Endothelial cell of umbilical vein (primary cell): ENCODE measurements around the gene CPHXL. TPM values are rescaled to one million over a fixed set of nuclear protein-coding genes. Genes with fewer than 3 reads are reported as not detected.

Experiments
- BruUV-seq: library from RNA; stranded (reverse); fragments of 400-500 nt; replicated peaks from 2 replicates; lab custom pipeline; 2021; lab: Mats Ljungman, UMichigan
- CTCF ChIA-PET: fragments of 300-600, 350-600 bp; sonication (Branson Sonifier 250); formaldehyde crosslinking; loops from one replicate; lab custom pipeline; 2021; ENCODE audit warnings: antibody characterized with exemption, inconsistent platforms; lab: Charles Lee
- POLR2A ChIA-PET: fragments of 300-600, 350-600 bp; sonication (Branson Sonifier 250); formaldehyde crosslinking; loops from one replicate; lab custom pipeline; 2021; ENCODE audit warnings: antibody characterized with exemption, inconsistent platforms; lab: Charles Lee
- DNase-seq: peaks from one replicate; pipeline ENCODE4 v3.0.0-alpha.2; 2011; ENCODE audit warnings: low read depth, low spot score
- FAIRE-seq: peaks from 2 replicates; lab custom pipeline; 2011; peaks lifted over from hg19 to GRCh38; lab: Jason Lieb, UNC
- H2AFZ ChIP-seq: 2 replicates; pipeline ENCODE4 v1.6.0; 2012; ENCODE audit warnings: low read depth, low read length, control low read depth, inconsistent platforms
- H3K27ac ChIP-seq: 2 replicates; pipeline ENCODE4 v1.5.1; 2011; ENCODE audit warnings: low read depth, mild to moderate bottlenecking, control low read depth, low read length, moderate library complexity; ENCODE audit not compliant: insufficient read depth
- H3K27me3 ChIP-seq, 2 experiments: 2 replicates each; pipeline versions ENCODE4 v1.6.0 to v1.6.1; 2011; ENCODE audit warnings: low read length in 2 of 2, mixed read lengths in 1 of 2; ENCODE audit not compliant: control insufficient read depth in 2 of 2, insufficient read depth in 2 of 2
- H3K36me3 ChIP-seq, 2 experiments: 2 replicates in 1 of 2; 3 replicates in 1 of 2; pipeline ENCODE4 v1.5.1; 2011; ENCODE audit warnings: low read length in 2 of 2, mild to moderate bottlenecking in 1 of 2, moderate library complexity in 1 of 2; ENCODE audit not compliant: control insufficient read depth in 2 of 2, insufficient read depth in 2 of 2; ENCODE audit errors: extremely low read depth in 1 of 2
- H3K4me1 ChIP-seq: 3 replicates; pipeline ENCODE4 v1.5.1; 2011; ENCODE audit warnings: mild to moderate bottlenecking, low read length; ENCODE audit not compliant: control insufficient read depth, insufficient read depth; ENCODE audit errors: extremely low read depth
- H3K4me2 ChIP-seq: 2 replicates; pipeline ENCODE4 v1.6.1; 2011; ENCODE audit warnings: low read length, control low read depth, mixed read lengths; ENCODE audit not compliant: insufficient read depth
- H3K4me3 ChIP-seq, 3 experiments: fragments of 200-600 bp in 1 of 3; sonication (generic), shearing (Covaris generic) in 1 of 3; replicated peaks in 1 of 3; 2 replicates each; pipeline ENCODE4 v1.5.1; 2011 to 2016; ENCODE audit warnings: control low read depth in 3 of 3, low read length in 3 of 3, mild to moderate bottlenecking in 2 of 3, inconsistent platforms in 1 of 3, low read depth in 1 of 3, moderate library complexity in 1 of 3; ENCODE audit not compliant: insufficient read depth in 1 of 3
- H3K79me2 ChIP-seq: 2 replicates; pipeline ENCODE4 v1.6.0; 2012; ENCODE audit warnings: low read length, inconsistent platforms; ENCODE audit not compliant: control insufficient read depth, insufficient read depth
- H3K9ac ChIP-seq: replicated peaks from 2 replicates; pipeline ENCODE3; 2011; ENCODE audit warnings: low read length, control low read depth; ENCODE audit not compliant: insufficient read depth; ENCODE audit errors: extremely low read depth
- H3K9me1 ChIP-seq: replicated peaks from 3 replicates; pipeline ENCODE4 v1.6.0; 2011; ENCODE audit warnings: mild to moderate bottlenecking, low read length; ENCODE audit not compliant: control insufficient read depth, insufficient read depth; ENCODE audit errors: extremely low read depth
- H3K9me3 ChIP-seq: replicated peaks from 2 replicates; pipeline ENCODE4 v1.5.1; 2012; ENCODE audit warnings: low read length, inconsistent platforms; ENCODE audit not compliant: control insufficient read depth, insufficient read depth
- H4K20me1 ChIP-seq: replicated peaks from 2 replicates; pipeline ENCODE3; 2011; ENCODE audit warnings: mild to moderate bottlenecking, low read length; ENCODE audit not compliant: control insufficient read depth, insufficient read depth; ENCODE audit errors: extremely low read depth
- EZH2 ChIP-seq: IDR thresholded peaks from 2 replicates; pipeline ENCODE4 v1.6.1; 2012; ENCODE audit warnings: borderline replicate concordance, low read depth, mild to moderate bottlenecking, moderate library complexity, low read length, inconsistent platforms; ENCODE audit not compliant: severe bottlenecking
- FOS ChIP-seq: IDR thresholded peaks from 2 replicates; pipeline ENCODE4 v1.6.1; 2011; ENCODE audit warnings: mild to moderate bottlenecking, low read length, moderate library complexity, borderline replicate concordance; ENCODE audit not compliant: insufficient read depth
- GATA2 ChIP-seq: IDR thresholded peaks from 2 replicates; pipeline ENCODE4 v1.7.0; 2011; ENCODE audit warnings: low read depth, mild to moderate bottlenecking, moderate library complexity, mixed read lengths, low read length; ENCODE audit not compliant: insufficient read length, insufficient read depth
- JUN ChIP-seq: IDR thresholded peaks from 2 replicates; pipeline ENCODE4 v1.6.1; 2011; ENCODE audit warnings: borderline replicate concordance, low read depth; ENCODE audit not compliant: insufficient read length, insufficient read depth
- MYC ChIP-seq: IDR thresholded peaks from one replicate; pipeline ENCODE4 v1.6.1; 2011; ENCODE audit warnings: mild to moderate bottlenecking, low read depth, low read length
- POLR2A ChIP-seq: IDR thresholded peaks from 2 replicates; pipeline ENCODE4 v1.6.1; 2012; ENCODE audit warnings: low read depth, mild to moderate bottlenecking, control low read depth, low read length
- POLR2AphosphoS5 ChIP-seq: IDR thresholded peaks from 2 replicates; pipeline ENCODE4 v1.6.1; 2012; ENCODE audit warnings: low read depth, mild to moderate bottlenecking, control low read depth, low read length, moderate library complexity; ENCODE audit not compliant: insufficient read depth
- dilution Hi-C: fragments of 300-500 bp; cut with MboI; formaldehyde crosslinking; loops from one replicate; pipeline ENCODE4 v1.15.0; 2019; ENCODE audit warnings: low sequenced_read_pairs; ENCODE audit not compliant: extremely low pct_ligation_motif_present
- intact Hi-C: fragments of 100-400 bp; cut with micrococcal nuclease; formaldehyde crosslinking; loops from one replicate; pipeline ENCODE4 v1.10.0; 2022
- polyA plus RNA-seq, 4 experiments: library from polyadenylated mRNA; depleted of rRNA in 3 of 4; stranded (reverse) in 3 of 4; unstranded in 1 of 4; fragments of >200 nt; gene quantifications; 2 replicates each; pipeline versions ENCODE4 v1.2.1 to v1.2.3, GENCODE V29; 2011 to 2012; ENCODE audit warnings: missing spikeins in 1 of 4
- total RNA-seq: library from RNA; stranded (reverse); gene quantifications from 2 replicates; pipeline ENCODE4 v1.2.3, GENCODE V29; 2021
- TF ChIP-seq, protein P1 (sequence below): IDR thresholded peaks from 2 replicates; pipeline ENCODE4 v1.6.1; 2011; ENCODE audit not compliant: insufficient read depth, insufficient read length
- TF ChIP-seq, protein P2 (sequence below), 2 donors: IDR thresholded peaks; 1 replicate in 1 of 2; 2 replicates in 1 of 2; pipeline ENCODE4 v1.5.1; 2011; ENCODE audit warnings: low read length in 2 of 2, mild to moderate bottlenecking in 2 of 2, moderate library complexity in 2 of 2, control low read depth in 1 of 2, inconsistent platforms in 1 of 2, low read depth in 1 of 2; ENCODE audit not compliant: insufficient read depth in 1 of 2; ENCODE audit errors: extremely low read depth in 1 of 2

Gene CPHXL
- total and polyA plus RNA-seq, 2 donors (not counting 3 experiments of a cell fraction or from before 2014, with no cell fraction given) = not detected

DNA sequence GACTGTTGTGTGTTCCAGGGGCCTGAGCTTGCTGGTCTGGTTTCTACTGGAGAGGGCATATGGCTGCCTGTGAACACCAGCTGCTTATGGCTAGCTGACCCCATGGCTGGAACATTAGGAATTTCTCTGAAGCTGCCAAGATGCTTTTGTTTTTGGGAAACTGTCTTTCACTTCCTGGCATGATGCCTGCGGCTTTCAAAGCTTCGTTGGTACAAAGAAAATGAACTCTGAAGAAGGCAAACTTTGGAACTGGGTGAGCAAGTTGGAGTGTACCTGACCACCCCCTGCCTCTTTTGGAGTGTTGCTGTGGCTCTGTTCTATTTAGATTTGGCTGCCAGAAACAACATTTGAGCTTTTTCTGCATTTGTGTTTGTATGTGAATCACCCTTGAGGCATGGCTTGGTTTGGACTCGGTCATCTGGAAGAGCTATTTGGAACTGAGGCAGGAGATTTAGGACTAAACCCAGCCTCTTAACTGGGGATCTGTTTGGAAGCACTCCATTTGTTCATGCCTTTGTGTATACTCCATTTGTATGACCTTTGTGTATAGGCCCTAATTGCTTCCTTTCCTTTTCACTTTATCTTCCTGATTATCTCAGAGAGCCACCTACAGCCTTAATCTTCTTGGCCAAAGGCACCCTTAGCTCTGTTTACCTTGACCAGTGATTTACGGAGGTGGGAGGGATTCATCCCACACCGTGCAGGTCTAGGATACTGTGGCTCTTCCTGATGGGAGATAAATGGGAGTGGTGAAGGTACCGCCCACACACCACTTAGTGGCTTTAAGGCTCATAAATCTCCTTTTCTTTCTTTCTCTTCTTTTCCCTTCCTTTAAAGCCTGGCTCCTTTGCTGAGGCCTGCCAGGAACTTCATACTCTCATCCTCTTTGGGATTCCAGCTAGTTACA, 7.3 kb upstream of the CPHXL start:
- intact Hi-C loops (no loop called here), dilution Hi-C loops (no loop called here)
- ChIA-PET POLR2A (no interaction called here), CTCF (no interaction called here)
- Histone ChIP-seq H3K9me1 (no peaks in the 10 kb centered on the region), H3K9ac (no peak overlapping the region), H3K79me2 (no peaks in the 10 kb centered on the region), H3K9me3 (no peaks in the 10 kb centered on the region), H3K36me3 (no peaks in the 10 kb centered on the region), H4K20me1 (no peaks in the 10 kb centered on the region), H3K4me2 (no peak overlapping the region), H3K27ac (no peak overlapping the region), H3K4me3 (no peak overlapping the region), H3K4me1 (no peaks in the 10 kb centered on the region), H3K27me3 (no peaks in the 10 kb centered on the region), H2AFZ (no peak overlapping the region)
- no peak for FAIRE-seq
- no TSS peak for BruUV-seq
- no peak for DNase-seq
- TF ChIP-seq GATA2 (no peak), MYC (no peak), EZH2 (no peak), POLR2AphosphoS5 (no peak), JUN (no peak), POLR2A (no peak), FOS (no peak)
- TF ChIP-seq, protein P1, sequence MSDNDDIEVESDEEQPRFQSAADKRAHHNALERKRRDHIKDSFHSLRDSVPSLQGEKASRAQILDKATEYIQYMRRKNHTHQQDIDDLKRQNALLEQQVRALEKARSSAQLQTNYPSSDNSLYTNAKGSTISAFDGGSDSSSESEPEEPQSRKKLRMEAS = no peak
- TF ChIP-seq, protein P2, sequence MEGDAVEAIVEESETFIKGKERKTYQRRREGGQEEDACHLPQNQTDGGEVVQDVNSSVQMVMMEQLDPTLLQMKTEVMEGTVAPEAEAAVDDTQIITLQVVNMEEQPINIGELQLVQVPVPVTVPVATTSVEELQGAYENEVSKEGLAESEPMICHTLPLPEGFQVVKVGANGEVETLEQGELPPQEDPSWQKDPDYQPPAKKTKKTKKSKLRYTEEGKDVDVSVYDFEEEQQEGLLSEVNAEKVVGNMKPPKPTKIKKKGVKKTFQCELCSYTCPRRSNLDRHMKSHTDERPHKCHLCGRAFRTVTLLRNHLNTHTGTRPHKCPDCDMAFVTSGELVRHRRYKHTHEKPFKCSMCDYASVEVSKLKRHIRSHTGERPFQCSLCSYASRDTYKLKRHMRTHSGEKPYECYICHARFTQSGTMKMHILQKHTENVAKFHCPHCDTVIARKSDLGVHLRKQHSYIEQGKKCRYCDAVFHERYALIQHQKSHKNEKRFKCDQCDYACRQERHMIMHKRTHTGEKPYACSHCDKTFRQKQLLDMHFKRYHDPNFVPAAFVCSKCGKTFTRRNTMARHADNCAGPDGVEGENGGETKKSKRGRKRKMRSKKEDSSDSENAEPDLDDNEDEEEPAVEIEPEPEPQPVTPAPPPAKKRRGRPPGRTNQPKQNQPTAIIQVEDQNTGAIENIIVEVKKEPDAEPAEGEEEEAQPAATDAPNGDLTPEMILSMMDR (IDR thresholded peaks at IDR 0.05; ENCODE audit: extremely low read depth in 1 of 2, insufficient read depth in 1 of 2, low read depth in 1 of 2, low read length in 2 of 2) = no peak
